Astrocyte of the spinal cord (primary cell): Measurements from ENCODE around the gene DNAI2.

Source experiments
- DNase-seq: peaks from one replicate; pipeline ENCODE4 v3.0.0; 2011; ENCODE audit warnings: low read depth, low spot score
- H3K4me3 ChIP-seq: 2 replicates; pipeline ENCODE4 v1.5.1; 2011; ENCODE audit warnings: low read depth, mild to moderate bottlenecking, low read length, moderate library complexity
- CTCF ChIP-seq: IDR thresholded peaks from 2 replicates; pipeline ENCODE4 v1.5.1; 2012; ENCODE audit warnings: low read depth, mild to moderate bottlenecking, low read length, inconsistent platforms
- in situ Hi-C: cut with HindIII; loops from 2 replicates; pipeline ENCODE4 v1.10.0; 2017; ENCODE audit warnings: low sequenced_read_pairs

DNAI2 gene

GRCh38 chr17:74358697-74359096 lies 84.7 kb downstream of the DNAI2 start:
- in situ Hi-C loops: no loop called here
- no peak for TF ChIP-seq CTCF
- DNase-seq: no peak

GRCh38 chr17:74359916-74360315 lies 85.9 kb downstream of the DNAI2 start:
- in situ Hi-C loops: no loop called here
- no peak overlapping the region for H3K4me3 ChIP-seq
- no peak for TF ChIP-seq CTCF
- no peak for DNase-seq

More at GRCh38 chr17:74358697-74359096, 84.7 kb downstream of the DNAI2 start:
- H3K4me3 ChIP-seq: no peak overlapping the region

GRCh38 chr17:74360899-74361229 lies 86.8 kb downstream of the DNAI2 start:
- no peak for DNase-seq
- TF ChIP-seq CTCF: no peak
- no peak overlapping the region for H3K4me3 ChIP-seq
- in situ Hi-C loops: no loop called here

GRCh38 chr17:74361230-74362068 lies 87.4 kb downstream of the DNAI2 start, which contains the start of gene BTBD17:
BTBD17 (minus strand) TSS chr17:74361868; CDS start chr17:74361819, 49 bp downstream.
- in situ Hi-C loops: no loop called here
- TF ChIP-seq CTCF: peak; percentile 54
- no peak within 1 kb of the TSS for H3K4me3 ChIP-seq
- DNase-seq: peak; percentile 1

GRCh38 chr17:74362069-74362405 lies 88.0 kb downstream of the DNAI2 start:
- in situ Hi-C loops: no loop called here
- no peak for DNase-seq
- H3K4me3 ChIP-seq: no peak overlapping the region
- TF ChIP-seq CTCF: no peak

- H3K4me3 ChIP-seq: no peak overlapping the region
- TF ChIP-seq CTCF: no peak
- no peak for DNase-seq
- in situ Hi-C loops: no loop called here
These were observed 88.9 kb downstream of the DNAI2 start for GRCh38 chr17:74362810-74363498.
